KBM-7 (cell line): ENCODE measurements around the gene FLACC1.
"Not testable (repeated sequence)": the region's sequence is repeated elsewhere in the genome, so short reads cannot be mapped to it uniquely, and the experiment has no call there.

ENCODE experiments used
- DNase-seq: peaks from one replicate; pipeline ENCODE4 v3.0.0-alpha.2; 2015
- in situ Hi-C: fragments of 300-500 bp; cut with MboI; formaldehyde crosslinking; loops from 2 replicates; pipeline ENCODE4 v1.14.3; 2020; ENCODE audit warnings: low sequenced_read_pairs, low pct_unique_long_range_greater_than_20kb, mixed read lengths

The FLACC1 gene

GRCh38 chr2:201358684-201359083 is 1.5 kb upstream of the FLACC1 start:
- in situ Hi-C loops: loop anchor here (25.0 kb wide), 1 partner anchor 96 kb away; the partner anchor contains the start of gene CASP8
- DNase-seq: no peak

- in situ Hi-C loops: loop anchor here (25.0 kb wide), 1 partner anchor 91 kb away; the partner anchor contains the start of gene CASP8
- no peak for DNase-seq
These were observed 4.0 kb downstream of the FLACC1 start for GRCh38 chr2:201353116-201353515.

GRCh38 chr2:201350879-201351278 is 6.3 kb downstream of the FLACC1 start:
- DNase-seq: no peak
- in situ Hi-C loops: loop anchor here (25.0 kb wide), 1 partner anchor 89 kb away; the partner anchor contains the start of gene CASP8

- in situ Hi-C loops: no loop called here
- DNase-seq: no peak
These were observed 7.5 kb downstream of the FLACC1 start for GRCh38 chr2:201349601-201350000.

GRCh38 chr2:201348758-201349157 is 8.4 kb downstream of the FLACC1 start:
- no peak for DNase-seq
- in situ Hi-C loops: no loop called here

- DNase-seq: no peak
- in situ Hi-C loops: no loop called here
These were observed 10.0 kb downstream of the FLACC1 start for GRCh38 chr2:201347138-201347537.

GRCh38 chr2:201345625-201346213 is 11.4 kb downstream of the FLACC1 start:
- no peak for DNase-seq
- in situ Hi-C loops: no loop called here

GRCh38 chr2:201344663-201345366 is 12.3 kb downstream of the FLACC1 start:
- in situ Hi-C loops: no loop called here
- no peak for DNase-seq

GRCh38 chr2:201343559-201343958 is 13.6 kb downstream of the FLACC1 start:
- no peak for DNase-seq
- in situ Hi-C loops: no loop called here

GRCh38 chr2:201342923-201343322 is 14.2 kb downstream of the FLACC1 start:
- no peak for DNase-seq
- in situ Hi-C loops: no loop called here

GRCh38 chr2:201329409-201329808 is 27.7 kb downstream of the FLACC1 start:
- DNase-seq: no peak
- in situ Hi-C loops: no loop called here

GRCh38 chr2:201327678-201328077 is 29.5 kb downstream of the FLACC1 start:
- DNase-seq: no peak
- in situ Hi-C loops: no loop called here

- in situ Hi-C loops: no loop called here
- no peak for DNase-seq
These were observed 34.4 kb downstream of the FLACC1 start for GRCh38 chr2:201322772-201323171.

GRCh38 chr2:201320701-201321100 is 36.4 kb downstream of the FLACC1 start:
- no peak for DNase-seq

GRCh38 chr2:201320257-201320656 is 36.9 kb downstream of the FLACC1 start:
- in situ Hi-C loops: no loop called here
- no peak for DNase-seq

More at GRCh38 chr2:201320701-201321100, 36.4 kb downstream of the FLACC1 start:
- in situ Hi-C loops: no loop called here

GRCh38 chr2:201319511-201319910 is 37.6 kb downstream of the FLACC1 start:
- DNase-seq: no peak
- in situ Hi-C loops: no loop called here

- in situ Hi-C loops: no loop called here
These were observed 43.8 kb downstream of the FLACC1 start for GRCh38 chr2:201313362-201313761.

GRCh38 chr2:201308914-201309313 is 48.2 kb downstream of the FLACC1 start:
- no peak for DNase-seq
- in situ Hi-C loops: no loop called here

More at GRCh38 chr2:201313362-201313761, 43.8 kb downstream of the FLACC1 start:
- DNase-seq: no peak

- no peak for DNase-seq
- in situ Hi-C loops: no loop called here
These were observed 49.3 kb downstream of the FLACC1 start for GRCh38 chr2:201307876-201308275.

- in situ Hi-C loops: not testable (repeated sequence)
These were observed 57.2 kb downstream of the FLACC1 start for GRCh38 chr2:201299929-201300328.

More at GRCh38 chr2:201299929-201300328, 57.2 kb downstream of the FLACC1 start:
- DNase-seq: not testable (repeated sequence)
